HG03175 (cell line): ENCODE data around the gene MYO18A.
"Not testable (repeated sequence)": the region's sequence is repeated elsewhere in the genome, so short reads cannot be mapped to it uniquely, and the experiment has no call there.

Experiments used
- ATAC-seq: cut with Tn5 transposase; IDR thresholded peaks from one replicate; pipeline ENCODE4 v1.9.1; 2021; ENCODE audit warnings: mild to moderate bottlenecking, moderate library complexity; ENCODE audit not compliant: unreplicated experiment

MYO18A gene

GRCh38 chr17:29108823-29109476, 71.2 kb downstream of the MYO18A start:
- ATAC-seq: no peak

- ATAC-seq: no peak
These were observed 72.0 kb downstream of the MYO18A start for GRCh38 chr17:29107933-29108822.

- no peak for ATAC-seq
These were observed 73.1 kb downstream of the MYO18A start for GRCh38 chr17:29107084-29107483.

- no peak for ATAC-seq
These were observed 76.9 kb downstream of the MYO18A start for GRCh38 chr17:29103341-29103740.

GRCh38 chr17:29102741-29103181, 77.4 kb downstream of the MYO18A start:
- ATAC-seq: no peak

- ATAC-seq: no peak
These were observed 78.2 kb downstream of the MYO18A start for GRCh38 chr17:29102046-29102445.

GRCh38 chr17:29100296-29100695, 79.9 kb downstream of the MYO18A start:
- ATAC-seq: no peak

- ATAC-seq: no peak
These were observed 80.7 kb downstream of the MYO18A start for GRCh38 chr17:29099527-29099926.

- ATAC-seq: no peak
These were observed 84.1 kb downstream of the MYO18A start for GRCh38 chr17:29096094-29096493.

- ATAC-seq: no peak
These were observed 84.8 kb downstream of the MYO18A start for GRCh38 chr17:29095439-29095838.

- no peak for ATAC-seq
These were observed 86.0 kb downstream of the MYO18A start for GRCh38 chr17:29094101-29094708.

GRCh38 chr17:29093090-29093871, 86.9 kb downstream of the MYO18A start:
- no peak for ATAC-seq

- no peak for ATAC-seq
These were observed 88.5 kb downstream of the MYO18A start for GRCh38 chr17:29091606-29092289.

- ATAC-seq: no peak
These were observed 89.2 kb downstream of the MYO18A start for GRCh38 chr17:29090750-29091605.

GRCh38 chr17:29090108-29090507, 90.1 kb downstream of the MYO18A start:
- ATAC-seq: no peak

- ATAC-seq: no peak
These were observed 90.6 kb downstream of the MYO18A start for GRCh38 chr17:29089601-29090044.

GRCh38 chr17:29088782-29089181, 91.4 kb downstream of the MYO18A start:
- ATAC-seq: not testable (repeated sequence)

GRCh38 chr17:29086628-29087332, 93.4 kb downstream of the MYO18A start:
- no peak for ATAC-seq

- ATAC-seq: no peak
These were observed 95.0 kb downstream of the MYO18A start for GRCh38 chr17:29085223-29085622.
